HFF-Myc (cell line): ENCODE data around the gene JARID2.

Experiments used
- DNase-seq: peaks from one replicate; pipeline ENCODE4 v3.0.0-alpha.2; 2011; ENCODE audit warnings: low read depth; ENCODE audit errors: extremely low read depth
- H3K4me3 ChIP-seq: replicated peaks from 2 replicates; pipeline ENCODE4 v1.5.1; 2011; ENCODE audit warnings: low read depth, mild to moderate bottlenecking, control low read depth, low read length
- CTCF ChIP-seq: IDR thresholded peaks from 2 replicates; pipeline ENCODE4 v1.5.1; 2012; ENCODE audit warnings: mild to moderate bottlenecking, low read depth, low read length, control low read depth; ENCODE audit errors: missing control alignments

Gene JARID2

GRCh38 chr6:15400572-15401004, 154.7 kb downstream of the JARID2 start:
- TF ChIP-seq CTCF = no peak
- peak overlapping the region; percentile 10; the same call in 1 of the 2 replicates for H3K4me3 ChIP-seq
- DNase-seq = no peak

GRCh38 chr6:15401120-15401519, 155.3 kb downstream of the JARID2 start:
- no peak for TF ChIP-seq CTCF
- no peak overlapping the region for H3K4me3 ChIP-seq
- no peak for DNase-seq

GRCh38 chr6:15401769-15402250, 155.9 kb downstream of the JARID2 start:
- no peak overlapping the region for H3K4me3 ChIP-seq
- no peak for DNase-seq
- TF ChIP-seq CTCF = no peak

- H3K4me3 ChIP-seq = no peak overlapping the region
- DNase-seq = no peak
Observed at GRCh38 chr6:15402406-15403045, 156.7 kb downstream of the JARID2 start.

GRCh38 chr6:15403094-15403755, 157.4 kb downstream of the JARID2 start:
- TF ChIP-seq CTCF = no peak
- DNase-seq = no peak
- no peak overlapping the region for H3K4me3 ChIP-seq

More at GRCh38 chr6:15402406-15403045, 156.7 kb downstream of the JARID2 start:
- TF ChIP-seq CTCF = no peak

- no peak overlapping the region for H3K4me3 ChIP-seq
- DNase-seq = no peak
- TF ChIP-seq CTCF = no peak
Observed at GRCh38 chr6:15404685-15404980, 158.8 kb downstream of the JARID2 start.
